GM21381 (cell line): ENCODE data around the gene SLC2A2.
"Not testable (repeated sequence)": the region's sequence is repeated elsewhere in the genome, so short reads cannot be mapped to it uniquely, and the experiment has no call there.

ENCODE experiments used
- ATAC-seq: cut with Tn5 transposase; IDR thresholded peaks from one replicate; pipeline ENCODE4 v1.9.1; 2021; ENCODE audit warnings: mild to moderate bottlenecking, moderate library complexity; ENCODE audit not compliant: unreplicated experiment

Gene SLC2A2

DNA sequence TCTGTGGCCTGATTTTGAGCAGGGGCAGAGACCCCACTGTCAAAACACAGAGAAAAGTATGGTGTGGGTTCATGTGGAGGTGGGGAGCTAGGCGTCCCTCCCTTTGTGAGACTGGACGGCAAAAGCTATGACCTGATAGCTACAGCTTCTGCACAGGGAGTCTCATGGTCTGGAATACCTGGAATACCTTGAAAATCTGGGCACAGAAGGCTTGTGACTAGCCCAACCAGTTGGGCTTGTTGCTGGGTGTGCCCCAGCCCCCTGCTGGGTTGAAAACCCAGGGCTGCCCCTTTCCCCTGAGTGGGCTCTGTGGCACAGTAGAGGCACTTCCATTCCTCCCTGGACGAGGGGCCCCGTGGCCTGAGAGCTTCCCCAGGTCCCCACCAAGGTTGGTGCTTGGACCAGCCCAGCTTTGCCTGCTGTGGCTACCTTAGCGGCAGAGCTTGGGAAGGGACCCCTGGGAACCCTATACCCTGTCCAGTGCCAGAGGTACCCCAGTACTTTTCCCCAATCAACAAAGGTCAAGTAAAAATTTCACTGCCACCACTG, 37.3 kb downstream of the SLC2A2 start:
- ATAC-seq: no peak

DNA sequence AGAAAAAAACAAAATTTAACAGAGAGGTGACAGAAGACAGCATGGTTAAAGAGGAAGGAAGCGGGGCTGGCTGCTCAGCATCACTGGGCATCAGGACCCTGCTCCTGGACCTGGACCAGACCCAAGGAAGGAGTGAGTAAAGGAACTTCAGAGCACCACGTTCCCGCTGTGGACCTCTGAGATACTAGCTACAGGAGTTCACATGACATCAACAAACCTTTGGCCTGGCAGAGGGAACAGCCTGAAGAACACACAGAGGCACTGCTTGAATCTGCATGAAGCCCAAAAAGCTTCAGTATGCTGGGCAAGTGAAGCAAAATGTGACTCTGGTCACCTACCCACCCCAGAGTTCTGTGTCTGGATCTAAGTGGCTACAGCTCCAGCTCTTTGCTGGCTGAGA, 38.1 kb downstream of the SLC2A2 start:
- ATAC-seq: no peak

DNA sequence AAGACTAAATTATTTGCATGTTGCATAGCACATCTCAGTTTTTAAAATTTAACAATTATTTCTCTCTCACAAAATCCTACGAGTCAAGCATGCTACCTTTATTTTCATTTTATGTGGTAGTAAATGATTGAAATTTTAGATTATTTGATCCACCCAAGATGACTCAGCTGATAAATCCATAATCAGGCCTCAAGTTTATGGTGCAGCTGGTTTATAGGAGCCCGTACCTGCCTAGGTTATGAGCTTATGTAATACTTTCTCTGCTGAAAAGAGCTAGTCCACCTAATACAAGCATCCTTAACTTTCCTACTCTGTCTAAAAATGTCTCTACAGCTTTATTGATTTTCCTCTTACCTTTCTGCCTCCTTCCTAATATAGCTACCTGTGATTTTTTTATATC, 41.2 kb downstream of the SLC2A2 start:
- no peak for ATAC-seq

DNA sequence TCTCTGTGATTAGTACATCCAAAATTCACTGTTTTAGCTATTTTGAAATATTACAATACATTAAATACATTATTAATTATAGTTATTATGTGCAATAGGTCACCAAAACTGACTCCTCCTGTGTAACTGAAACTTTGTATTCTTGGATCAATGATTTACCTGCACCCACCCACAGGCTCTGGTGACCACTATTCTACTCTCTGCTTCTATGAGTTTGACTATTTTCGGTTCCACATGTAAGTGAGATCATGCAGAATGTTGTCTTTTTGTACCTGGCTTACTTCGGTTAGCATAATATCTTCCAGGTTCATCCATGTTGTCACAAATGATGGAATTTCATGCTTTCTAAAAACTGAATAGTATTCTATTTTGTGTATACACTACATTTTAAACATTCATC, 43.8 kb downstream of the SLC2A2 start:
- peak; percentile 98 for ATAC-seq

DNA sequence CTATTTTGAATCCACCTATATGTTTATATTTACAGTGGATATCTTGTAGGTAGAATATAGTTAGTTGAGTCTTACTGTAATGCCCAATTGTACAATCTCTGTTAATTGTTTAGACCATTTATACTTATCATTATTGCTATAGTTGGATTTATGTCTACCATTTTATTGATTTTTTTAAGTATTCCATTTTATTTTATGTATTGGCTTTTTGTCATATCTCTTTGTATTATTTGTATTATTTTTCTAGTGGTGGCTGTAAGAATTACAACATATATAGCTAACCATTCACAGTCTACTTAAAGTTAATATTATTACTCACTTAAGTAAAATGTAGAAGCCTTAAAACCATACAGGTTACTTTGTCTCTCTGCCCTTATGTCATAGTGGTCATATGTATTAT, 46.1 kb downstream of the SLC2A2 start:
- ATAC-seq: no peak

DNA sequence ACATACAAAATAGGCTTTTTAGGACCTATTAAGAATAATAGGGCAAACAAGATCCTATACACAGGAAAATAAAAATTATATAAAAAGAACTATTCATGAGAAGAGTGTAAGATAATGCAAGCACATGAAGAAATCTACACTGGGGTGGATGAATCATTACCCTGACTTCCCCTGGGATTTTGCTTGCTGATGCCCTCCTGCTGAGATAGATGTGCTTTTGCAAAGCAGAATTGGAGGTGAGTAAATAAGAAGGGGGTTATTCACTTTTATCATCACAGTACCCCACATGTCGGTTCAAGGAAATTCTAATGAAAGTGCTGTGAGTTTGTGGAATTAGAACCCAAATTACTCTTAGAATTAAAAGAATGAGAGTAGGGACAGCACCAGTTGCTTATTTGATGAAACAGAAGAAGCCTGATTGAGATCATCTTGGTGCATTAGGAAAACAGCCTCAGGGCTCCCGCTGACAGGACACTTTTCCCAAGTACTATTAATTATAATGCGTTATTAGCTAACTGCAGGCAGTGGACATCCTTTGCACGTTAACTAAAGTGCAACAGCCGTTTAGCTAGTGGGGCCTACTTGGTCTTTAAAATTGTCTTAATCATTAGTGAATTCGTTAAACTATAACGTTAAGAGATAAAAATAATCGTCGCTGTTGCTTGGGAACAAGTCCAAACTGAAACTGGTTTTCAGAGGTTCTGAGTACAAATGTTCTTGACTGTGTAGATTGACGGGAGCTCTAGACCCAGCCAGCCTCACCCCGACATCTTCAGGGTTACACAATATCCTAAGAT, 48.4 kb downstream of the SLC2A2 start:
- no peak for ATAC-seq

DNA sequence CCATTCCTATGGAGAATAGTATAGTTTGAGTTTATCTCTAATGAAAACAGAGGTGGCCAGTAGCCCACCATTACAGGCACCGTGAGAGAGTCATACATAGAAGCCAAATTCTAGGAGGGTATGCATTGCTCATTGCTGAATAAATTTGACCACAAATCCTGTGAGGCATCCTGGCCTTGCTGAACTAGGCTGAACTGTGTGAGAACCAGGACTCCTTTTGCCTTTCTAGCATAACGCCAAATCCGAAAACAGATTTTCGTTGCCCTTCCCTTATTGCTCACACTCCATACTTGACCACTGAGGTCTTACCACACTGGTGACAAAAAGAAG, 50.4 kb downstream of the SLC2A2 start:
- ATAC-seq: no peak

DNA sequence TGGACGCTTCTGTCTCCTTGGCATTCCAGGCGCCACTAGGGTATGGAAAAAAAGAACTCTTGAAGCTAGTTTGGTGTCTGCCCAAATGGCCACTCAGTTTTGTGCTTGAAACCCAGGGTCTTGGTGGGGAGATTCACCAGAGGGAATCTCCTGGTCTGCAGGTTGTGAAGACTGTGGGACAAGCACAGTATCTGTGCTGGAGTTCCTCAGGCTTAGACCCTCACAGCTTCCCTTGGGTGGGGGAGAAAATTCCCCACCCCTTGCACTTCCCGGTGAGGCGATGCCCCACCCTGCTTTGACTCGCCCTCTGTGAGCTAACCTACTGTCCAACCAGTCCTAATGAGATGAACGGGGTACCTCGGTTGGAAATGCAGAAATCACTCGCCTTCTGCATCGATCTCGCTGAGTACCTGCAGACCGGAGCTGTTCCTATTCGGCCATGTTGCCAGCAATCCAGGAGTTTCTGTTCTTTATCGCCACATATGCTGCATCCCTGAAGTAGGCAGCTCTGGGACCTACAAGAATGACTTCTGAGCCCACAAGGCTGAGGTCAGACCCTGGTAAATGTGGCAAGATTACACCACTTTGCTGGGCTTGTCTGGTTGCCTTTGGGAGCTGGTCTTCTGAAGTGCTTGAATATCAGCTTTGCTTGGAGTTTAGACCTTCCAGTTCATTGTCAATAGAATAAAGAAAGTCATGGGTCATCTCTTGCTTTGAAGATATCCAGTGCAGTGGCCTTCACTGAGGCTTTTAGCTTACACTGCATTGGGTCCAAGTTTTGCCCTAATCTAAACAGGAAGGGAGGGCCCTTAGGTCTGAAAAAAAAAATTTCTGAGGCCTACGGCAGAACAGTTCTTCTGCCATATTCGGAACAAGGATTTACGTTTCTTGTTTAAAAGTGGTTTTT, 51.0 kb downstream of the SLC2A2 start:
- ATAC-seq: no peak

DNA sequence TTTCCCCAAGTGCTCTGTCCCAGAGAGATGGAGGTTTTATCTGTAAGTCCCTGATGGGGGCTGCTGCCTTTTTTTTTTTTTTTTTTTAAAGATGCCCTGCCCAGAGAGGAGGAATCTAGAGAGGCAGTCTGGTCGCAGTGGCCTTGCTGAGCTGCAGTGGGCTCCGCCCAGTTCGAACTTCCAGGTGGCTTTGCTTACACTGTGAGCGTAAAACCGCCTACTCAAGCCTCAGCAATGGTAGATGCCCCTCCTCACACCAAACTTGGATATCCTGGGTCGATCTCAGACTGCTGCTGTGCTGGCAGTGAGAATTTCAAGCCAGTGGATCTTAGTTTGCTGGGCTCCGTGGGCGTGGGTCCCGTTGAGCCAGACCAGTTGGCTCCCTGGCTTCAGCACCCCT, 51.6 kb downstream of the SLC2A2 start:
- ATAC-seq: no peak

DNA sequence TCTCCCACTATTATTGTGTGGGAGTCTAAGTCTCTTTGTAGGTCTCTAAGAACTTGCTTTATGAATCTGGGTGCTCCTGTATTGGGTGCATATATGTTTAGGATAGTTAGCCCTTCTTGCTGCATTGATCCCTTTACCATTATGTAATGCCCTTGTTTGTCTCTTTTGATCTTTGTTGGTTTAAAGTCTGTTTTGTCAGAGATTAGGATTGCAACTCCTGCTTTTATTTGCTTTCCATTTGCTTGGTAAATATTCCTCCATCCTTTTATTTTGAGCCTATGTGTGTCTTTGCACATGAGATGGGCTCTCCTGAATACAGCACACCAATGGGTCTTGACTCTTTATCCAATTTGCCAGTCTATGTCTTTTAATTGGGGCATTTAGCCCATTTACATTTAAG, 53.6 kb downstream of the SLC2A2 start:
- ATAC-seq: not testable (repeated sequence)

DNA sequence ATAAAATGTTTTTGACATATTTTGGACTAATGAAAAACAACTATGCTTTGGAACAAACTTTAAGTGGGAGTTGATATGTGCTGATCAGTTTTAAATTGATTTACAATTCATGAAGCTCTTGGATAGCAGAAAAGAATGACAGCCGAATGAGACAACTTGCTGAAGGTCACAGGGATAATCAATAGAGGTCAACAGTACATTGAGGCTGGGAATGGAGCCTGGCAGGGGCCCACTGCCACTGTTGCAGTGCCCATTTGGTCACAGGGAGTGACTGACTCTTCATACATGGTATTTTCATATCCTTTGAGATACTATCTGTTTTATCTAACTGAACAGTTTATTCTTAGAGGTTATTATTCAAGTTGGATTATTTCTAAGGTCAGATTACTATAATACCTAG, 59.4 kb downstream of the SLC2A2 start:
- ATAC-seq: no peak

DNA sequence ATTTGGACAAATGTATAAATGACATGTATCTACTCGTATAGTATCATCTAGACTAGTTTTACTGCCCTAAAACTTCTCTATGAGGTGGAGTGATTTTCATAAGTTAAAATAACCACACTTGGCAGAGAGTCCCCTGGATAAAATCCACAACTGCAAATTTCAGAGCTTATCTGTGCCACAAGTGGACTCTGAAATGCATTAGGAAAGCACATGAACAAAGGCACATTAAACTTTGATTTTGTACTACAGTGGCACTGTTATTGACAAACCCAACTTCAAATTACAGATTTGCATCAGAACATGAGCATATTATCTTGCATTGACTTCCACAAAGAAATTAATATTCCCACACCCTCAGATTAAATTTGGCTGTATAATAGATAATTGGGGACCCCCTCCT, 60.0 kb downstream of the SLC2A2 start:
- no peak for ATAC-seq

DNA sequence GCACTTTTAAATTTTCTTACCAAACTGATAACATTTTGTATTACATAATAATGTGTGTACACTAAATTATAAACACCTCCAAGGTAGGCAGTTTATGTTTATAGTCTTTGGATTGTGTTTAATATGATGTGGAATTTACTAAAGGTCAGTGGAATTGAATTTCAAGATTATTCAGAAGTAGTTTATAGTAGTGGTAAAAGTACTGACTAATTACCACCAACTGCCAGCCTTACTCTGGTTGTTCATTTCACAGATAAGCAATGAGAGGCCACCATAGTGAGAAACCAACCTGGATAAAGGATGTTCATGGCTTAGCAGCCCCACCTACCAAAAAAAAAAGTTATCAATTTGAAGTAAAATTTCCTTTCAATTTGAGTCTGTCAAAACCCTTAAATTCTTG, 64.1 kb downstream of the SLC2A2 start:
- no peak for ATAC-seq

DNA sequence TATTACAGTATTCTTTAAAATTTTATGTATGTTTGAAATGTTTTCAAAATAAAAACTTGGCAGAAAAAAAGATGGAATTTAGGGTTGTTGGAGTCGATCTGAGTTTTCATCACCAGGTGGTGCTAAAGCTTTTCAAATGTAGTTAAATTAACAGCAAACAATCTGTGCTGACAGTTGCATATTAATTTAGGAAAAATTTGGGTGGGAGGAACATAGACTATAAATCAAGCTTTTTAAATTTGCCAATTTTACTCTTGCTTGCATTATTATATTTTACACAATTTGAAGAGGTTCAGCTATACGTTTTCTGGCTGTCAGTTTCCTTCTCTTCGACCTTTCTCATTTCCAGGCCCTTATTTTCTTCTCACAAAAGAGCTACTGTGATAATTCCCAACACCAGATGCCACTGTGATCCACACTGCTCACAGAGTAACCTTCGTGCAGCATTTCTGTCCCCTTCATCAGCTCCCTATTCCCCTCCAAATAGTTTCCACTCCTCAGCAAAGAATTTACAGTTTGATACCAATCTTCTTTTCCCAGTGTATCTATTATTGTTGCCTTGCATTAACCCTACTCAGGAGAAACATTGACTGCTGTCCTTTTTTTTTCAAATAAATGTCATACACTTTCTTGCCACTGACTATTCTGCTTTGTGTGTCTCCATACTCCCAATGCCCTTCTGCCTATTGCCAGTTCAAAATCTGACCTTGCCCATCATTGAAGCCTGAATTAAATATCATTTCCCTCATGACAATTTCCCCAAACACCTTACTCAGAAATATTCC, 64.7 kb downstream of the SLC2A2 start:
- ATAC-seq: no peak

DNA sequence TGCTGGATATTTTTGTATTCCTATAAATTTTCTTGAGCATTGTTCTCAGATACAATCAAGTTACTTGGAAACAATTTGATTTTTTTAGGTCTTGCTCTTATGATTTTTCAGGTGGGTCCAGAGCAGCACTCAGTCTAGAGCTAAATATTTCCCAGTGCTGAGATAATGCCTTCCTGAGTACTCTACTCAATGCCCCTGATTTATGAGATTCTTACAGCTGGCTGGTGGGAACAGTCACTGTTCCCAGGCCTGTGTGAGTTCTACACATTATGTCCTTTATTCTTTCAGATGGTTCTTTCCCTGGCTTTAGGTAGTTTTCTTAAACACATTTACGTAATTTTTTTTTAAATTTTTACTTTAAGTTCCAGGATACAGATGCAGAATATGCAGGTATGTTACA, 67.1 kb downstream of the SLC2A2 start:
- ATAC-seq: no peak

DNA sequence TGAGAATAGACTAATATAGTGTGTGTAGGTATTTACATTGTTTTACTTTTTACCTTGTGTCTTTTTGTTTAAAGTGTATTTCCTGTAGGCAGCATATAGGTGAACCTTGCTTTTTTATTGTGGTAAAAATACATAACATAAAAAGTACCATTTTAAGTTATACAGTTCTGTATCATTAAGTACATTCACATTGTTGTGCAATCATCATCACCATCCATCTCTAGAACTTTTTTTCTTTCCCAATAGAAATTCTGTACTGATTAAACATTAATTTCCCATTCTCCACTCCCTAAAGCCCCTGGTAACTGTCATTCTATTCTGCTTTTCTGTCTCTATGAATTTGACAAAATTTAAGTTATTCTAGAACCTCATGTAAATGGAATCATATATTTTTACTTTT, 69.9 kb downstream of the SLC2A2 start:
- no peak for ATAC-seq

DNA sequence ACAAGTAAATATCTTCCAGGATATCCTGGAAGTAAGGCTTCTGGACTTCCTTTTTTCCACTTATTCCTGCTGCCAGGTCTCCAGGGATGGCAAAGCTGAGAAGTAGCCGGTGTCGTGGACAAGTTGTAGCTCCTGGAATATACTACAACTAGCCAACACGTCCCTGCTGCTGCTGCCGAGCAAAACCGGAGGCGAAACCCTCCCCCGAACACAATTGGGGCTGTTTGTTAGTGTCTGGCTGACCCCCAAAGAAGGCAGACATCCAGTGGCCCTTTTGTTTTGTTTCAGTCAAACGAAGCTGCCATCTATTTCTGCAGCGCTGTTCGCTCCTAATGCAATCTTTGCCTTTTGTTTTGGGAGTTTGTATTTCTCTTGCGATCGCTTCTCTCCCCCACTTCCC, 72.8 kb downstream of the SLC2A2 start:
- ATAC-seq: no peak

DNA sequence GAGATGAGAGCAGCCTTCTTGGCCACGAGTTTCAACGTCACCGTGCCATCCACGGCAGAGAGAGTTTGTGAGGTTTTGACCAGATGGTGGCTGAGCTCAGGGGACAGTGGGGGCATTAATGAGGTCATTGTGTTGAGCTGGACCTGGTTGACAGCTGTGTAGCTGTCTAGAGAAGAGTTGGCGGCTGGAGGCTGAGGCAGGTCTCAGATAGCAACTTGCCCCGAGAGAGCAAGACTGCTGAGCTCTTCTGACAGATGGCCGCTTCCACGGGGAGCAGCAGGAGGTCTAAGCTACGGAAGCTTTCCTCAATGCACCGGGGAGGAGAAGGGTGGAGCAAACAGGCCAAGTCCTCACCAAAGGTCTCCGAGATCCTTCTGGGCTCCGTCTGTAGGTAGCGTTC, 73.3 kb downstream of the SLC2A2 start:
- ATAC-seq: no peak

DNA sequence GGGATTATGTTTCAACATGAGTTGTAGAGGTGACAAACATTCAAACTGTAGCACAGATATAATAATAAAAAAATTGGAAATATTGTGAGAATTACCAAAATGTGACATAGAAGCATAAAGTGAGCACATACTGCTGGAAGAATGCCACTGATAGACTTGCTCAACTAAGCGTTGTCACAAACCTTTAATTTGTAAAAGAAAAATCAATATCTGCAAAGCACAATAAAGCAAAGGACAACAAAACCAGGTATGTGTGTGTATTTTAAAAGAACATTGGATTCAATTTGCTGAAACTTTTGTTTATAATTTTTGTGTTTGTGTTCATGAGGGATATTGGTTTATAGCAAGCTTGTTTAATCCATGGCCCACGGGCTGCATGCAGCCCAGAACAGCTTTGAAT, 77.3 kb downstream of the SLC2A2 start:
- ATAC-seq: no peak

DNA sequence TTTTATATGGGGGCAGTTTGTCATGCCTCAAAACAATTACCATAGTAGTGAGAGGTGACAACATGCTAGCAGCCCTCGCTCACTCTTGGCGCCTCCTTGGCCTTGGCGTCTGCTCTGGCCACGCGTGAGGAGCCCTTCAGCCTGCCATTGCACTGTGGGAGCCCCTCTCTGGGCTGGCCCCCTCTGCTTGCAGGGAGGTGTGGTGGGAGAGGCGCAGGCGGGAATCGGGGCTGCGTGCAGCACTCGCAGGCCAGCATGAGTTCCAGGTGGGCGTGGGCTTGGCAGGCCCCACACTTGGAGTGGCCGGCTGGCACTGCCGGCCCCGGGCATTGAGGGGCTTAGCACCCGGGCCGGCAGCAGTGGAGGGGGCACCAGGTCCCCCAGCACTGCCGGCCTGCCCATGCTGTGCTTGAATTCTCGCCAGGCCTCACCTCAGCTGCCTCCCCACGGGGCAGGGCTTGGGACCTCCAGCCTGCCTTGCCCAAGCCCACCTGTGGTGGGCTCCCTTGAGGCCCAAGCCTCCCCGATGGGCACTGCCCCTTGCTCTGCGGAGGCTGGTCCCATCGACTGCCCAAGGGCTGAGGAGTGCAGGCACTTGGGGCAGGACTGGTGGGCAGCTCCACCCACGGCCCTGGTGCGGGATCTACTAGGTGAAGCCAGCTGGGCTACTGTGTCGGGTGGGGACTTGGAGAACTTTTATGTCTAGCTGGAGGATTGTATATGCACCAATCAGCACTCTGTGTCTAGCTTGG, 79.3 kb downstream of the SLC2A2 start:
- ATAC-seq: no peak
